AG04449 (cell line): ENCODE results near the gene TAS2R3.

Experiments
- CTCF ChIA-PET: fragments of 350-600 bp; formaldehyde crosslinking; extraction: SDS; loops from one replicate; lab custom pipeline; 2021; ENCODE audit warnings: antibody characterized with exemption; lab: Yijun Ruan, JAX
- POLR2A ChIA-PET: fragments of 400-600, 350-600 bp; formaldehyde crosslinking; extraction: SDS; loops from one replicate; lab custom pipeline; 2020; ENCODE audit warnings: antibody characterized with exemption, inconsistent platforms; lab: Yijun Ruan, JAX
- DNase-seq: peaks from one replicate; pipeline ENCODE4 v3.0.0-alpha.2; 2010; ENCODE audit warnings: low read depth, low spot score
- H3K4me3 ChIP-seq: 2 replicates; pipeline ENCODE4 v1.5.1; 2011; ENCODE audit warnings: low read depth, mild to moderate bottlenecking, control low read depth, low read length
- CTCF ChIP-seq: IDR thresholded peaks from one replicate; pipeline ENCODE4 v1.5.1; 2011; ENCODE audit warnings: mild to moderate bottlenecking, moderate library complexity, low read length, control low read depth, inconsistent platforms; ENCODE audit not compliant: insufficient read depth; ENCODE audit errors: missing control alignments

The TAS2R3 gene

DNA sequence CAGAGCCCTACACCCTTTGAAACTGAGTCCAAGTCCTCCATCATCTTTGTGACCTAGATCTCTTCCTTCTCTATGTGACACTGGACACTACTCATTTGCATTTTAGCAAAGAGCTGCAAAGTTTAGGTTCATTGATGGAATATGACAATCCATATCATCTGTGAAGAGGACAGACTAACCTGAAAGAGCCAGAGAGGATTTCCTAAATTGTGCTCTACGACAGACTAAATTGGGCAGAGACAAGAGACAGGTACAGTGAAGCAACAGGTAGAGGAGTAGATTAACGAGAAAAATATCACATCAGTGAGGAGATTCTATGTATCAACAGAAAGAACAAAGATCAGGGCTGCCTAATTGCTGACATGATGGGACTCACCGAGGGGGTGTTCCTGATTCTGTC, at the start of gene TAS2R3:
Gene TAS2R3, plus strand, starts transcription at position 301 of the 400 bp plus-strand sequence. Its CDS starts 62 bp downstream, at position 363.
- CTCF ChIA-PET, result no interaction called here
- H3K4me3 ChIP-seq, result no peak within 1 kb of the TSS
- no peak for TF ChIP-seq CTCF
- DNase-seq, result no peak
- POLR2A ChIA-PET, result no interaction called here

DNA sequence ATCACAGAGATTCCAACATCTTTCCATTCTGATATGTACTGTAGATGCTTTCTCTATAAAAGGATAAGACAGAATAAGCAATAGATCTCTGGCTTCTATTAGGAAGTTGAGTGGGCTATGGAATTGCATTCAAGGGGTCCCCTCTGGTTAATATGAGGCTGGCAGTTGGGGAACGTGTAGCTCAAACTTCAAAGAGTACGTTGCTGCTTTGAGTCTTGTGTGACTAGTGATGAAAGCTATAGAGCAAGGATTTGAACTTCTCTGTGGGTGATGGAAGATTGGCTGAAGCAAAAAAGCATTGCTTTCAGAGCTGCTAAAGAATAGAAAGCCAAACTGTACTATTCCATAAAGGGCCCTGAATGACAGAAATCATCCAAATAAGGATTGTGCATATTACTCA, 49.3 kb upstream of the TAS2R3 start:
- POLR2A ChIA-PET, result no interaction called here
- DNase-seq, result no peak
- TF ChIP-seq CTCF, result no peak
- CTCF ChIA-PET, result interaction anchor here (2.2 kb wide), 1 partner anchor 23 kb away, joined by 11 read pairs; the partner anchor contains the start of gene SSBP1
- no peak overlapping the region for H3K4me3 ChIP-seq

DNA sequence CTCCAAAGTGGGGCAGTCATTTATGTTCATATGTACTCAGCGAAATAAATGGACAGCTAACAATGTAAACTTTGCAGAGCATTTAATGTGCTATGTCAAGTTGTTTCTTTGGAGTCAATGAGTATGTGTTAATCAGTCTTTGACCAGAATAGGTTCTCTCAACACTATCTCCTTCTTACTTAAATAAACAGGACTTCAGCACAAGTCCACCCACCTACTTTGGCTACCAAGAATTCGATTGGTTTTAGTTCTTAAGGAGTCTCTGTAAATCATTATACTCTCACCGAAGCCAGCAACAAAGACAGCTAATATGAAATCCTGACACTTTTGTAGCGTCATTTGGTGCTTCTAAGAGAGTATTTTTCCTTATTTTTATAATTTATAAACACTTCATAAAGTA, 48.9 kb upstream of the TAS2R3 start:
- ChIA-PET POLR2A (no interaction called here), CTCF (interaction anchor here (1.0 kb wide), 1 partner anchor 10 kb away, joined by 3 read pairs; no protein-coding TSS in a partner anchor)
- no peak for TF ChIP-seq CTCF
- H3K4me3 ChIP-seq, result no peak overlapping the region
- no peak for DNase-seq

DNA sequence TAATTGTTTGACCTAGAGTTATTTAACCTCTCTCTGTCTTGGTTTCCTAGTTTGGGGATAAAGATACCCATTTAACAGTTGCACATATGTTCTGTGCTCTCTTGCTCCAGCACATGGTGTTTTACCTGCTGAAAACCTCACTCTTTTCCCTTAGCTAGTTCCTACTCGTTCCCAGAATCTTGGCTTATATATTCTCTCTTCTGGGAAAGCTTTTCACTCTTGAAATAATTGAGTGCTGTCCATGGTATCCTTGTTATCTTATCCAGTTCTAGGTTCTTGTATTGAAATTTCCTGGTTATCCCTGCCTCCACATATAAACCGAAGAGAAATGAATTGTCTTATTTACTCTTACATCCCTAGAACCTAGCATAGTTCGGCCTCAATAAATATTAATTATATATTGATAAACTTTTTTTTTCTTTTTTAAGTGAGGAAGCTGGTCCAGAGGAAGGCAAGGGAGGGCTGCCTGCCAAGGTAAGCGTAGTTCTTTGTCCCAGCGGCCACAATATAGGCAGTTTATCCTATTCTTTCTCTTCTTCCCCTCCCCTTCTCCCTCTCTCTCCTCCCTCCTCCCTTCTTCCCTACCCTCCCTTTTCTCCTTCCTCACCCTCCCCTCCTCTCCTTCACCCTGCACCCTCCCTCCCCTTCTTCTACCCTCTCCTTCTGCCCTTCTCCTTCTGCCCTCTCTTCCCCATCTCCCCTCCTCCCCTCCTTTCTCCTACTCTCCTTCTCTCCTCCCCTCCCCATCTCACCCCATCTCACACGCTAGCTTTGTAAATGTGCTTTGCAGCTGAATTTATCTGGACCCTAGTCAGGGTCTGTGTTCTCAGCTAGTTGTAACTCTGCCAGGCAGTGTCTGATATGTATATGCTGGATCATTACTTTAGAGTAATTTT, 47.9 kb upstream of the TAS2R3 start:
- CTCF ChIA-PET, result interaction anchor here (1.0 kb wide), 2 partner anchors 11 to 22 kb away, joined by 3 read pairs; partner anchors contain the start of gene SSBP1

DNA sequence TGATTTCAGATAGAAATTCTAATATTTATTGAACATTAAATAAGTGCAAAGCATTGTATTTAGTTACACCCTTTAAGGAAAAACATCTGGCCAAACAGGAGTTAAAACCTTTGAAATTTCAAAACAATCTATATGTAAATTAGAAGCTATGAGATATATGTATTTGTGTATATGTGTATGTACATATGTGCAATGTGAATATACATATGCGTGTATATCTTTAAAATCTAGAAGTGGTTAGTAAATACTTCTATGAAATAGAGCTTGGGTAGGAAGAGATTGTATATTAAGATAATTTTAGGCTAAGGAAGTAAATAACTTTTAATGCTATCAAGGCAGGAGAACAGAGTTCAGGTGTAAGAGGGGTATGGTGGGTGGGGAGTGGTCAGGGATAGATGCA, 46.4 kb upstream of the TAS2R3 start:
- no peak for TF ChIP-seq CTCF
- ChIA-PET CTCF (interaction anchor here (1.0 to 1.2 kb wide), 2 partner anchors 20 kb away, joined by 3 read pairs; partner anchors contain the start of gene SSBP1), POLR2A (no interaction called here)
- DNase-seq, result no peak
- H3K4me3 ChIP-seq, result no peak overlapping the region

More for the DNA sequence above, 47.9 kb upstream of the TAS2R3 start:
- no peak for TF ChIP-seq CTCF
- H3K4me3 ChIP-seq, result no peak overlapping the region
- POLR2A ChIA-PET, result no interaction called here
- no peak for DNase-seq

GRCh38 chr7:141722529-141722928, 41.4 kb upstream of the TAS2R3 start:
- ChIA-PET POLR2A (no interaction called here), CTCF (interaction anchor here (0.9 kb wide), 1 partner anchor 15 kb away, joined by 6 read pairs; the partner anchor contains the start of gene SSBP1)
- no peak for DNase-seq
- no peak for TF ChIP-seq CTCF
- H3K4me3 ChIP-seq, result no peak overlapping the region
